ENCODE results near the gene SLC38A3. TPM values are rescaled to one million over a fixed set of nuclear protein-coding genes. Genes with fewer than 3 reads are reported as not detected.

Gene SLC38A3
- total and polyA plus RNA-seq, 9 of the 15 experiments (the other 6 are each of a cell fraction or from before 2014, with no cell fraction given) = 0.09 to 0.38 (median 0.16) TPM; not detected in 6

- H3K4me2 ChIP-seq (ENCODE audit: insufficient read depth, low read length) = no peak overlapping the region
- 49% methylated on average over 7 of the region's 8 CpGs for WGBS (ENCODE audit: insufficient coverage, low coverage, missing lambda C conversion rate)
- H3K4me1 ChIP-seq (replicated peaks in 1 of 2; ENCODE audit: control insufficient read depth in 2 of 2, insufficient read depth in 2 of 2, low read length in 2 of 2) = peaks cover 2 to 33% of the 10 kb centered on the region in 2 experiments; a peak in 2 of 5 replicates
- no peak overlapping the region for H3K4me3 ChIP-seq
- ChIA-PET CTCF (ENCODE audit: low intra/inter-chr PET ratio) (interaction anchor here (0.5 to 4.9 kb wide), 6 partner anchors 34 to 161 kb away, joined by 3 to 91 read pairs (median 3); no protein-coding TSS in a partner anchor), POLR2A (interaction anchor here (0.7 to 1.2 kb wide), 2 partner anchors 13 to 71 kb away, joined by 3 to 5 read pairs; no protein-coding TSS in a partner anchor)
- FAIRE-seq (no peak), ATAC-seq (no peak), DNase-seq (ENCODE audit: extremely low read depth in 1 of 4, low spot score in 3 of 4) (no peak)
- H3K9ac ChIP-seq (ENCODE audit: insufficient read depth in 1 of 2, low read depth in 2 of 2, low read length in 2 of 2) = no peak overlapping the region
- BruUV-seq (replicated peaks) = no TSS peak
- no peak overlapping the region for H3K27ac ChIP-seq (ENCODE audit: extremely low read depth, low read depth, low read length)
- H2AFZ ChIP-seq (ENCODE audit: low read depth, low read length) = no peak overlapping the region
- peaks cover 0 to 15% of the 10 kb centered on the region in 2 experiments; a peak in 2 of 5 replicates for H3K27me3 ChIP-seq (ENCODE audit: control insufficient read depth in 2 of 2, insufficient read depth in 2 of 2, low read length in 2 of 2)
- in situ Hi-C loops (cut with MboI) = loop anchor here (5.0 kb wide), 2 partner anchors 35 to 80 kb away; no protein-coding TSS in a partner anchor
- no peaks in the 10 kb centered on the region for H3K9me1 ChIP-seq (ENCODE audit: control insufficient read depth, insufficient read depth, low read length)
- no peaks in the 10 kb centered on the region for H3K79me2 ChIP-seq (ENCODE audit: control insufficient read depth, insufficient read depth, low read length)
- no peaks in the 10 kb centered on the region for H3K9me3 ChIP-seq (replicated peaks; ENCODE audit: control insufficient read depth, insufficient read depth, low read depth, low read length)
- no peaks in the 10 kb centered on the region; the same call in 1 of the 2 replicates for H4K20me1 ChIP-seq (replicated peaks; ENCODE audit: control insufficient read depth, insufficient read depth, low read length)
- intact Hi-C loops (cut with micrococcal nuclease) = loop anchor here (1.0 kb wide), 1 partner anchor 81 kb away; no protein-coding TSS in a partner anchor
- no peaks in the 10 kb centered on the region for H3K36me3 ChIP-seq (ENCODE audit: control insufficient read depth, insufficient read depth, low read length)
- no peak for TF ChIP-seq ZNF316 (IDR thresholded peaks at IDR 0.05)
- TF ChIP-seq BCLAF1 (IDR thresholded peaks at IDR 0.05; ENCODE audit: borderline replicate concordance in 1 of 2, control insufficient read depth in 1 of 2, low read depth in 2 of 2, low read length in 1 of 2) = no peak
- no peak for TF ChIP-seq NFXL1 (CRISPR knock-in tag; IDR thresholded peaks at IDR 0.05)
- no peak for TF ChIP-seq ARID1B (IDR thresholded peaks at IDR 0.05)
- no peak for TF ChIP-seq SUPT5H (IDR thresholded peaks at IDR 0.05)
- no peak for TF ChIP-seq FIP1L1 (IDR thresholded peaks at IDR 0.05; ENCODE audit: low read depth, low read length, poor library complexity, severe bottlenecking)
- TF ChIP-seq, protein P1, sequence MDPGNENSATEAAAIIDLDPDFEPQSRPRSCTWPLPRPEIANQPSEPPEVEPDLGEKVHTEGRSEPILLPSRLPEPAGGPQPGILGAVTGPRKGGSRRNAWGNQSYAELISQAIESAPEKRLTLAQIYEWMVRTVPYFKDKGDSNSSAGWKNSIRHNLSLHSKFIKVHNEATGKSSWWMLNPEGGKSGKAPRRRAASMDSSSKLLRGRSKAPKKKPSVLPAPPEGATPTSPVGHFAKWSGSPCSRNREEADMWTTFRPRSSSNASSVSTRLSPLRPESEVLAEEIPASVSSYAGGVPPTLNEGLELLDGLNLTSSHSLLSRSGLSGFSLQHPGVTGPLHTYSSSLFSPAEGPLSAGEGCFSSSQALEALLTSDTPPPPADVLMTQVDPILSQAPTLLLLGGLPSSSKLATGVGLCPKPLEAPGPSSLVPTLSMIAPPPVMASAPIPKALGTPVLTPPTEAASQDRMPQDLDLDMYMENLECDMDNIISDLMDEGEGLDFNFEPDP (CRISPR knock-in tag; IDR thresholded peaks at IDR 0.05) = no peak
- no peak for TF ChIP-seq XRCC5 (IDR thresholded peaks at IDR 0.05; ENCODE audit: low read depth, low read length)
- TF ChIP-seq EZH2 (IDR thresholded peaks at IDR 0.05; ENCODE audit: borderline replicate concordance, low read depth, low read length) = no peak
- TF ChIP-seq TFAM (CRISPR knock-in tag; conservative IDR thresholded peaks at IDR 0.05) = no peak
- no peak for TF ChIP-seq ZNF217 (CRISPR knock-in tag; IDR thresholded peaks at IDR 0.05)
- TF ChIP-seq ETV6 (IDR thresholded peaks at IDR 0.05; ENCODE audit: borderline replicate concordance in 1 of 2, low read depth in 2 of 2, low read length in 1 of 2) = no peak
- TF ChIP-seq ETV6 (CRISPR knock-in tag; IDR thresholded peaks at IDR 0.05; ENCODE audit: borderline replicate concordance) = no peak
- TF ChIP-seq GTF2E2 (tag; IDR thresholded peaks at IDR 0.05) = no peak
- TF ChIP-seq KAT2B (IDR thresholded peaks at IDR 0.05; ENCODE audit: low read depth, low read length) = no peak
Observed at GRCh38 chr3:50192124-50192523, 12.9 kb upstream of the SLC38A3 start.

All from K562 (cell line).